Bronchial epithelial cell (primary cell): ENCODE results near the gene CDC45. TPM values are rescaled to one million over a fixed set of nuclear protein-coding genes. Genes with fewer than 3 reads are reported as not detected.
"Not testable (repeated sequence)": the region's sequence is repeated elsewhere in the genome, so short reads cannot be mapped to it uniquely, and the experiment has no call there.

Experiments
- DNase-seq: peaks from one replicate; pipeline ENCODE4 v3.0.0-alpha.2; 2010; ENCODE audit warnings: low read depth
- FAIRE-seq: peaks from 2 replicates; lab custom pipeline; 2011; peaks lifted over from hg19 to GRCh38; lab: Jason Lieb, UNC
- H3K27me3 ChIP-seq: 2 replicates; pipeline ENCODE4 v1.5.1; 2011; ENCODE audit warnings: low read length; ENCODE audit not compliant: control insufficient read depth, insufficient read depth
- H3K36me3 ChIP-seq: 2 replicates; pipeline ENCODE4 v1.5.1; 2011; ENCODE audit warnings: low read length; ENCODE audit not compliant: control insufficient read depth, insufficient read depth
- H3K4me3 ChIP-seq: 2 replicates; pipeline ENCODE4 v1.5.1; 2011; ENCODE audit warnings: mild to moderate bottlenecking, low read depth, low read length, control low read depth
- total RNA-seq: library from RNA; depleted of rRNA; stranded (reverse); fragments of >200 nt; gene quantifications from 2 replicates; pipeline ENCODE4 v1.2.1, GENCODE V29; 2014
- TF ChIP-seq, protein P1 (sequence below): IDR thresholded peaks from 2 replicates; pipeline ENCODE4 v1.5.1; 2011; ENCODE audit warnings: mild to moderate bottlenecking, moderate library complexity, low read length, control low read depth, inconsistent platforms; ENCODE audit not compliant: insufficient read depth, severe bottlenecking

Gene CDC45
- total RNA-seq, 1 donor from 2014 or later = 0.26 TPM

DNA sequence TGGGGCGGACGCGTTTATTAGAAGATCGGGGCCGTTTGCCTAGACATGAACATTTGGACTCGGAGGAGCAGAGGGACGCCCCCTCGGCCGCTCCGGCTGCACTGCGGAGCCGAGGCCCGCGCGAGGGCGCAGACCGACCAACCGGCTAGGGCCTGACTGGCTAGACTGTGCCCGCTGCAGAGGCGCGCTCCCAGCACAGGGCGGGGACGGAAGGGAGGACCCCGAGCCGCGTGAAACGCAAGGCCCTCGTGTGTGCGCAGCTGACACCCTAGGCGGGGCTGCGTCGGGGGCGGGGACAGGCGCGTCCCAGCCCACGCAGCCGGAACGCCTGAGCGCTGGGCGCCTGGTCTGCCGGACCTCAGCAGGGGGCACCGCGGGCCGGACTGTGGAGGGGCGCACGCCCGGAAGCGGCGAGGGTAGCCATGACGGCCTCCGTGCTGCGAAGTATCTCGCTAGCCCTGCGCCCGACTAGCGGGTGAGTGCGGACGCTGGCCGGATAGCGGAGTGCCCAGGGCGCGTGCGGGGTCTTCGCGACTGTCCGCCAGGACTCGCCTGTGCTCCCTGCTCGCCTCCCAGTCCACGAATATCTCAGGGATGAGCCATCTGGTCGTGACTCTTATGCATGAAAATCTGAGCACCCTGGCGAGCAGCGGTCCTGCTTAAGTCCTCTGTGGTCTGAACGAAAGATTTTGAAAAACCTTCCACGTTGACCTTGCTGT is 47.4 kb upstream of the CDC45 start, which contains the start of gene MRPL40:
TSS of gene MRPL40 (plus strand) at position 413 of the 719 bp plus-strand sequence. CDS start at position 423, 10 bp downstream.
- DNase-seq (peak; percentile 76), FAIRE-seq (no peak)
- TF ChIP-seq, protein P1, sequence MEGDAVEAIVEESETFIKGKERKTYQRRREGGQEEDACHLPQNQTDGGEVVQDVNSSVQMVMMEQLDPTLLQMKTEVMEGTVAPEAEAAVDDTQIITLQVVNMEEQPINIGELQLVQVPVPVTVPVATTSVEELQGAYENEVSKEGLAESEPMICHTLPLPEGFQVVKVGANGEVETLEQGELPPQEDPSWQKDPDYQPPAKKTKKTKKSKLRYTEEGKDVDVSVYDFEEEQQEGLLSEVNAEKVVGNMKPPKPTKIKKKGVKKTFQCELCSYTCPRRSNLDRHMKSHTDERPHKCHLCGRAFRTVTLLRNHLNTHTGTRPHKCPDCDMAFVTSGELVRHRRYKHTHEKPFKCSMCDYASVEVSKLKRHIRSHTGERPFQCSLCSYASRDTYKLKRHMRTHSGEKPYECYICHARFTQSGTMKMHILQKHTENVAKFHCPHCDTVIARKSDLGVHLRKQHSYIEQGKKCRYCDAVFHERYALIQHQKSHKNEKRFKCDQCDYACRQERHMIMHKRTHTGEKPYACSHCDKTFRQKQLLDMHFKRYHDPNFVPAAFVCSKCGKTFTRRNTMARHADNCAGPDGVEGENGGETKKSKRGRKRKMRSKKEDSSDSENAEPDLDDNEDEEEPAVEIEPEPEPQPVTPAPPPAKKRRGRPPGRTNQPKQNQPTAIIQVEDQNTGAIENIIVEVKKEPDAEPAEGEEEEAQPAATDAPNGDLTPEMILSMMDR = peak; percentile 3
- Histone ChIP-seq H3K36me3 (peaks cover 7% of the 10 kb centered on the region), H3K4me3 (peak within 1 kb of the TSS; percentile 84), H3K27me3 (no peaks in the 10 kb centered on the region)

DNA sequence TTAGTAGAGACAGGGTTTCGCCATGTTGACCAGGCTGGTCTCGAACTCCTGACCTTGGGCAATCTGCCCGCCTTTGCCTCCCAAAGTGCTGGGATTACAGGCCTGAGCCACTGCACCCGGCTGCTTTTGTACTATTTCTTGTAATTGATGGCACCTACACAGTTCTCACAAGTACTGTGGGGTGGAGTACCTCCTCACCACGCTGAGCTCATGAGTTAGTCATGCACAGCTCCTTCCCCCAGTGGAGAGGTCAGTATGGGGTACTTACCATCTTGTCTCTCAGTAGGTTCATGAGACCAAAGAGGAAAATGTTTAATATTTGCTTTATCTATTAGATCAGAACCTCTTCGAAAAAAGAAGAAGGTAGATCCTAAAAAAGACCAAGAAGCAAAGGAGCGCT is 45.3 kb upstream of the CDC45 start:
- DNase-seq = no peak
- H3K4me3 ChIP-seq = no peak overlapping the region

DNA sequence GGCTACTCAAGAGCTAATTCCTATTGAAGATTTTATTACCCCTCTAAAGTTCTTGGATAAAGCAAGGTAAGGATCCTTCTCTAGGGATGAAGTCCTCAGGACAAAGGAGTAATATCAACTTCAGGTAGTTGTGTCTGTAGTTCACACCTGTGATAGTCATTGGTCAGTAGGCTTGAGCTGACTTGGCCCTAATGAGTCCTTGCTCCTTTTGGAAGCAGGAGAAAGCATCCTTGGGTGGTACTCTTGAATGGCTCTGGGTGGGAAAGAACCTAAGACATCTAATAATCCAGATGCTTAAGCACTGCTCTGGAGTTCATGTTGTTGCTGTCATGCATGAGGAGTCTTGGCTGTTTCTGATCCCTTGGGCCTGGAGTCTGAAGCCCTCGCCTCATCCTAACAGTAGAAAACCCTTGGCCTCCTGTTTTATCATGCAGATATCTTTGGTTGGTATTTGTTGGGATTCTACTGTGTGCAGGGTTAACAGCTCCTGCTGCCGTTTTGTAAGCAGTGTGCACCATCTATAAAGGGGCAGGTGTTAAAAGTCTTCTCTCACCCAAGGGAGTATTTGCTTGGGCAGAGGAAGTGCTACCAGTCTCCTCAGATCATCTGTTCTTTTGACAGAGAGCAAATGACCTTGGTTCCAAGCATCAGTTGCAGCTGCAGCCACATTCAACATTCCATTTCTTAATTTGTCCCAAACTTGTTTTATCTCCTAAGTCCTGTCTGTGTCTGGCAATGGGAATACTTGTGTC is 44.7 kb upstream of the CDC45 start:
- no peak for DNase-seq

More for the DNA sequence above, 45.3 kb upstream of the CDC45 start:
- TF ChIP-seq, protein P1 = no peak
- Histone ChIP-seq H3K36me3 (peaks cover 7% of the 10 kb centered on the region), H3K27me3 (no peaks in the 10 kb centered on the region)
- FAIRE-seq = no peak

DNA sequence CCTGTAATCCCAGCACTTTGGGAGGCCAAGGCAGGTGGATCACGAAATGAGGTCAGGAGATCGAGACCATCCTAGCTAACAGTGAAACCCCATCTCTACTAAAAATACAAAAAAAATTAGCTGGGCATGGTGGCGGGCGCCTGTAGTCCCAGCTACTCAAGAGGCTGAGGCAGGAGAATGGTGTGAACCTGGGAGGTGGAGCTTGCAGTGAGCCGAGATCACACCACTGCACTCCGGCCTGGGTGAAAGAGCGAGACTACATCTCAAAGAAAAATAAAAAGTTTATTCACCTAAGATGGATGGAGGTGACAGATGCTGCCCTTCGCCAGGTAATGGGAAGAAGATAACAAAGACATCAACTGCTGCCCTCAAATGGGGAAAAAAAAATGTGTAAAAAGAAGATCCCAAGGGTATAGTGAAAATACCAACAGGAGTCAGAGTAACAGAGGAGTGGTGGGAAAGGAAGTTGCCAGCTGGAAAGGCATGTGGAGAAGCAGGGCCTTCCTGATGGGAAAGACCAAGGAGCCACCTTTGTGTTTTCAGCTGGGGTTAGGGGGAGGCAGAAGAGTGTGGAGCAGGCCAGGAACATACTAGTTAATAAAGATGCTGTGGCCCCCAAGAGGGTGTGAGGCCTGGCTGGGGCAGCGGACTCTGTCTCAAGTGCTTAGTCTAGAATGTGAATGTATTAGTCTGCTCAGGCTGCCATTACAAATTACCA is 43.1 kb upstream of the CDC45 start:
- not testable (repeated sequence) for FAIRE-seq, H3K36me3 ChIP-seq, H3K27me3 ChIP-seq, H3K4me3 ChIP-seq, DNase-seq

More for the DNA sequence above, 44.7 kb upstream of the CDC45 start:
- no peak overlapping the region for H3K4me3 ChIP-seq
- H3K36me3 ChIP-seq = peaks cover 7% of the 10 kb centered on the region
- no peak for FAIRE-seq
- TF ChIP-seq, protein P1 = no peak
- no peaks in the 10 kb centered on the region for H3K27me3 ChIP-seq

DNA sequence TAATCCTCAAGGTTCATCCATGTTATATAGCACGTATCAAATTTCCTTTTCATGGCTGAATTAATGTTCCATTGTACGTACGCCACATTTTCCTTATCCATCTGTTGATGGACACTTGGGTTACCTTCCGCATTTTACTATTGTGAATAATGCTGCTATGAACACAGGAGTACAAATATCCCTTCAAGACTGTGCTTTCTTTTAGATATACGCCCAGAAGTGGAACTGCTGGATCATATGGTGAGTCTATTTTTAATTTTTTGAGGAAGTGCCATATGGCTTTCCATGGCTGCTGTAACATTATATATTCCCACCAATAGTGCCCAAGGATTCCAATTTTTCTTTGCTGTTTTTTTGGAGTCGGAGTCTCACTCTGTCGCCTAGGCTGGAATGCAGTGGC is 41.4 kb upstream of the CDC45 start:
- DNase-seq (peak; percentile 59), FAIRE-seq (no peak)
- Histone ChIP-seq H3K36me3 (peaks cover 11% of the 10 kb centered on the region), H3K4me3 (no peak overlapping the region), H3K27me3 (no peaks in the 10 kb centered on the region)
- TF ChIP-seq, protein P1 = no peak
